ENCODE measurements around the gene TXNL4B. TPM values are rescaled to one million over a fixed set of nuclear protein-coding genes. Genes with fewer than 3 reads are reported as not detected.
"Not testable (repeated sequence)": the region's sequence is repeated elsewhere in the genome, so short reads cannot be mapped to it uniquely, and the experiment has no call there.

Gene TXNL4B
- total and polyA plus RNA-seq, 4 donors: 5.4 to 17.7 (median 12.7) TPM

DNA sequence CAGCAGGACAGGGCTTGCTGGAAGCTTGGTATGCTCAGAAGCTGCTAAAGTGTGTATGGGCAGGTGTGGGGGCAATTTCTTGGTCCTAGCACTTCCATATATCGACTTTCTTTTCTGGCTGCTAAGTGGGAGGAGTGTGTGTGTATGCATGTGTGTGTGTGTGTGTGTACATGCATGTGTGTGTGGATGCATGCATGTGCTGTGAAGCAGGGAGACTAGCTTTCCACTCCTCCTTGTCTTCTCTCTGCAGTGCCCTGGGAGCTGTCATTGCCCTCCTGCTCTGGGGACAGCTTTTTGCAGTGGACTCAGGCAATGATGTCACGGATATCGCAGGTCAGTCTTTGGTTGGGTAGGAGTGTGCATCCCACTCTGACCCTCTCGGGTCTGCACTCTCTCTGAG lies 37.5 kb downstream of the TXNL4B start:
- Histone ChIP-seq H3K27ac (ENCODE audit: low read depth in 1 of 2, low read length in 1 of 2) (no peak overlapping the region), H3K27me3 (ENCODE audit: control insufficient read depth in 3 of 3, insufficient read depth in 3 of 3, low read length in 2 of 3) (peaks cover 0 to 2% (median 0%) of the 10 kb centered on the region in 3 donors), H3K4me3 (no peak overlapping the region), H3K9me3 (ENCODE audit: control insufficient read depth in 4 of 4, insufficient read depth in 3 of 4, low read length in 3 of 4) (no peaks in the 10 kb centered on the region), H3K36me3 (ENCODE audit: control insufficient read depth in 4 of 4, insufficient read depth in 4 of 4, low read length in 4 of 4) (no peaks in the 10 kb centered on the region), H3K9ac (ENCODE audit: insufficient read depth in 1 of 2, low read length in 2 of 2) (no peak overlapping the region), H3K4me1 (ENCODE audit: control insufficient read depth in 5 of 5, insufficient read depth in 5 of 5, low read length in 5 of 5) (no peaks in the 10 kb centered on the region)
- DNase-seq (no peak), ATAC-seq (ENCODE audit: insufficient read depth, low FRiP score) (no peak)
- WGBS, 2 donors: 87 to 95% methylated on average over 4 of the region's 4 CpGs
- TF ChIP-seq, protein P1, sequence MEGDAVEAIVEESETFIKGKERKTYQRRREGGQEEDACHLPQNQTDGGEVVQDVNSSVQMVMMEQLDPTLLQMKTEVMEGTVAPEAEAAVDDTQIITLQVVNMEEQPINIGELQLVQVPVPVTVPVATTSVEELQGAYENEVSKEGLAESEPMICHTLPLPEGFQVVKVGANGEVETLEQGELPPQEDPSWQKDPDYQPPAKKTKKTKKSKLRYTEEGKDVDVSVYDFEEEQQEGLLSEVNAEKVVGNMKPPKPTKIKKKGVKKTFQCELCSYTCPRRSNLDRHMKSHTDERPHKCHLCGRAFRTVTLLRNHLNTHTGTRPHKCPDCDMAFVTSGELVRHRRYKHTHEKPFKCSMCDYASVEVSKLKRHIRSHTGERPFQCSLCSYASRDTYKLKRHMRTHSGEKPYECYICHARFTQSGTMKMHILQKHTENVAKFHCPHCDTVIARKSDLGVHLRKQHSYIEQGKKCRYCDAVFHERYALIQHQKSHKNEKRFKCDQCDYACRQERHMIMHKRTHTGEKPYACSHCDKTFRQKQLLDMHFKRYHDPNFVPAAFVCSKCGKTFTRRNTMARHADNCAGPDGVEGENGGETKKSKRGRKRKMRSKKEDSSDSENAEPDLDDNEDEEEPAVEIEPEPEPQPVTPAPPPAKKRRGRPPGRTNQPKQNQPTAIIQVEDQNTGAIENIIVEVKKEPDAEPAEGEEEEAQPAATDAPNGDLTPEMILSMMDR (IDR thresholded peaks at IDR 0.05; ENCODE audit: control extremely low read depth, extremely low read depth): no peak

DNA sequence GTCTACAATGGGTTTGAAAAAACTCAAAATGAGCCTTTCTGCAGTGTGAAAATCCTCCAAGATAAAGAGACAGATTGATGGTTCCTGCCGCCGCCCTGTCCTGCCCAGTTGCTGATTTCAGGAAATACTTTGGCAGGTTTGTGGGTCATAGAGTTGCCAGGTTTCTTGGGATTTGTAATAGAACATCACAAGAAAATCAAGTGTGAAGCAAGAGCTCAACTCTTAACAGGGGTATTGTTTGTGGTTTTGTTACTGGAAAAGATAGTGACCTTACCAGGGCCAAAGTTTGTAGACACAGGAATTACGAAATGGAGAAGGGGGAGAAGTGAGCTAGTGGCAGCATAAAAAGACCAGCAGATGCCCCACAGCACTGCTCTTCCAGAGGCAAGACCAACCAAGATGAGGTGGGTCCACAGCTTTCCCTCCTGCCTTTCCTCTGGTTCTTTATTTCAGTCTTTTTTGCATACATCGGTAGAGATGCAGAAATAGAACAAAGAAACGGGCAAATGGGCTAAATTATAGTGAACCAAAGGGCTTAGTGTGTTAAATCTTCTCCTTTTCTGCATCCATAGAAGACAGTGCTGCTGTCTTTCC lies 39.1 kb downstream of the TXNL4B start, which contains the start of gene HP:
Gene HP (plus strand): TSS at position 252 of the 594 bp plus-strand sequence. CDS start 148 bp downstream, at position 400.
- H3K4me1 ChIP-seq (ENCODE audit: control insufficient read depth in 5 of 5, insufficient read depth in 5 of 5, low read length in 5 of 5); H3K9ac ChIP-seq (ENCODE audit: insufficient read depth in 1 of 2, low read length in 2 of 2); H3K36me3 ChIP-seq (ENCODE audit: control insufficient read depth in 4 of 4, insufficient read depth in 4 of 4, low read length in 4 of 4); H3K27me3 ChIP-seq (ENCODE audit: control insufficient read depth in 3 of 3, insufficient read depth in 3 of 3, low read length in 2 of 3); H3K4me3 ChIP-seq; DNase-seq; H3K27ac ChIP-seq (ENCODE audit: low read depth in 1 of 2, low read length in 1 of 2); H3K9me3 ChIP-seq (ENCODE audit: control insufficient read depth in 4 of 4, insufficient read depth in 3 of 4, low read length in 3 of 4): not testable (repeated sequence)
- WGBS, 2 donors: 30 to 58% methylated on average over 5 of the region's 5 CpGs
- ATAC-seq (ENCODE audit: insufficient read depth, low FRiP score): peak; percentile 21

DNA sequence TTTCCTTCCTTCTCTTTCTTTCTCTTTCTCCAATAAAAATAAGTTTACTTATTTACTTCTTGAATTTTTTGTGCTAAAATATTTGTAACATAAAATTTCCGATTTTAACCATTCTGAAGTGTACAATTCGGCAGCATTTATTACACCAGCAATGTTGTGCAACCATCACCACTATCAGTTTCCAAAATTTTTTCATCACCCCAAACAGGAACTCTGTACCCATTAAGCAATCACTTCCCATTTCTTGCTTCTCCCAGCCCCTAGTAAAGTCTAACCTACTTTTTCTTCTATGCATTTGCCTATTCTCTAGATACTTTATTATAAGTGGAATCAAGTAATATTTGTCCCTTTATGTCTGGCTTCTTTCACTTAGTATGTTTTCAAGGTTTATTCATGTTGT lies 41.6 kb downstream of the TXNL4B start:
- Histone ChIP-seq H3K9ac (ENCODE audit: insufficient read depth in 1 of 2, low read length in 2 of 2) (no peak overlapping the region), H3K27ac (ENCODE audit: low read depth in 1 of 2, low read length in 1 of 2) (no peak overlapping the region), H3K4me3 (no peak overlapping the region), H3K27me3 (ENCODE audit: control insufficient read depth in 3 of 3, insufficient read depth in 3 of 3, low read length in 2 of 3) (peaks cover 0 to 2% (median 0%) of the 10 kb centered on the region in 3 donors), H3K4me1 (ENCODE audit: control insufficient read depth in 5 of 5, insufficient read depth in 5 of 5, low read length in 5 of 5) (peaks cover 0 to 2% (median 0%) of the 10 kb centered on the region in 5 donors), H3K36me3 (ENCODE audit: control insufficient read depth in 4 of 4, insufficient read depth in 4 of 4, low read length in 4 of 4) (no peaks in the 10 kb centered on the region), H3K9me3 (ENCODE audit: control insufficient read depth in 4 of 4, insufficient read depth in 3 of 4, low read length in 3 of 4) (peaks cover 0 to 1% (median 0%) of the 10 kb centered on the region in 4 donors)
- 35 to 40% methylated on average over 2 of the region's 2 CpGs for WGBS, 2 donors
- TF ChIP-seq, protein P1 (IDR thresholded peaks at IDR 0.05; ENCODE audit: control extremely low read depth, extremely low read depth): no peak
- ATAC-seq (ENCODE audit: insufficient read depth, low FRiP score) (no peak), DNase-seq (no peak)

DNA sequence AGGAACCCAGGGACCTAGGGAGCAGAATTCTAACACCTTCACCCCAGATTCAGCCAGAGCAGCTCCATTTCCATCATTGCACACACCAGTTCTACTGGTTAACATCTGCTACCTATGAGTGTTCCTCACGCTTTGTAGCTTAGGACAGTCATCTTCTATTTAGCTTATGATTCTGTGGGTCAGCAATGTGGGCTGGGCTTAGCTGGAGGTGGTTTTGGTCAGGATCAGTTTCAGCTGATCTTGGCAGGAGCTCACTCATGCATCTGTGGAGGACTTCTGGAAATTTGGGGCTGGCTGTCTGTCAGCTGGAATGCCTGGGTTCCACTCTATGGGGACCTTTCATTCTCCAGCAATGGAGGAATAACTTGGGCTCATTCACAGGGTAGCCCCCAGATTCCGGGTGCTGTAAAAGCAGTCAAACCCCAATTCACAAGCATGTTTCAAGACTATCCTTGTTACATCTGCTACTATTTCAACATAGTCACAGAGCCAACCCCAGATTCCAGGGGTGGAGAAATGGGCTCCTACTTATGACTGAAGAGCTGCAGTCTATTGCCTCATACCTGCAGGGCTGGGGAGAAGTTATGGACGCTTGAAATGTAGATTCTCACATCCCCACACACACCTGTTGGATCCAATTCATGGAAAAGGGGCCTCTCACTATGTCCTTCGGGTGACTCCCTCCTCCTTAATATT lies 42.5 kb downstream of the TXNL4B start:
- H3K4me3 ChIP-seq: no peak overlapping the region
- H3K4me1 ChIP-seq (ENCODE audit: control insufficient read depth in 5 of 5, insufficient read depth in 5 of 5, low read length in 5 of 5): peaks cover 0 to 2% (median 0%) of the 10 kb centered on the region in 5 donors
- H3K9me3 ChIP-seq (ENCODE audit: control insufficient read depth in 4 of 4, insufficient read depth in 3 of 4, low read length in 3 of 4): peaks cover 0 to 1% (median 0%) of the 10 kb centered on the region in 4 donors
- H3K27ac ChIP-seq (ENCODE audit: low read depth in 1 of 2, low read length in 1 of 2): peak overlapping the region in 1 of 2 donors; percentile 13
- ATAC-seq (ENCODE audit: insufficient read depth, low FRiP score) (peak; percentile 37), DNase-seq (no peak)
- no peak overlapping the region for H3K9ac ChIP-seq (ENCODE audit: insufficient read depth in 1 of 2, low read length in 2 of 2)
- TF ChIP-seq, protein P1 (IDR thresholded peaks at IDR 0.05; ENCODE audit: control extremely low read depth, extremely low read depth): no peak
- H3K27me3 ChIP-seq (ENCODE audit: control insufficient read depth in 3 of 3, insufficient read depth in 3 of 3, low read length in 2 of 3): peaks cover 0 to 2% (median 0%) of the 10 kb centered on the region in 3 donors
- H3K36me3 ChIP-seq (ENCODE audit: control insufficient read depth in 4 of 4, insufficient read depth in 4 of 4, low read length in 4 of 4): no peaks in the 10 kb centered on the region
- whole genome bisulfite sequencing, 2 donors: 49 to 61% methylated on average over 4 of the region's 4 CpGs

All from lung (tissue), 12 donors.